Heart right ventricle (tissue), 16 donors: ENCODE measurements around the gene ECSCR. TPM values are rescaled to one million over a fixed set of nuclear protein-coding genes. Genes with fewer than 3 reads are reported as not detected.
"Not testable (repeated sequence)": the region's sequence is repeated elsewhere in the genome, so short reads cannot be mapped to it uniquely, and the experiment has no call there.

Experiments
- ATAC-seq, 8 donors: fragments of 200-7000 bp; cut with Tn5 transposase; one replicate each; pipeline ENCODE4 v1.9.1; 2020; ENCODE audit warnings: mild to moderate bottlenecking in 8 of 8, moderate library complexity in 8 of 8, moderate number of reproducible peaks in 1 of 8
- DNase-seq, 2 donors: peaks; one replicate each; pipeline ENCODE4 v3.0.0-alpha.2; 2020
- H3K27ac ChIP-seq, 10 donors: fragments of 200-600 bp; sonication (generic) in 2 of 10; one replicate each; pipeline versions ENCODE4 v1.5.0 to v1.8.0; 2020 to 2022; ENCODE audit warnings: mild to moderate bottlenecking in 3 of 10
- H3K27me3 ChIP-seq, 7 donors: fragments of 200-600 bp; one replicate each; pipeline ENCODE4 v1.8.0; 2021 to 2022; ENCODE audit warnings: mild to moderate bottlenecking in 2 of 7
- H3K36me3 ChIP-seq, 9 donors: fragments of 200-600 bp; sonication (generic) in 1 of 9; one replicate each; pipeline versions ENCODE4 v1.5.0 to v1.8.0; 2020 to 2022; ENCODE audit warnings: mild to moderate bottlenecking in 2 of 9
- H3K4me1 ChIP-seq, 9 donors: fragments of 200-600 bp; sonication (generic) in 1 of 9; one replicate each; pipeline versions ENCODE4 v1.5.0 to v1.8.0; 2020 to 2022; ENCODE audit warnings: mild to moderate bottlenecking in 4 of 9
- H3K4me3 ChIP-seq, 10 donors: fragments of 200-600 bp; sonication (generic) in 2 of 10; one replicate each; pipeline versions ENCODE4 v1.5.0 to v1.8.0; 2020 to 2022; ENCODE audit warnings: mild to moderate bottlenecking in 7 of 10, moderate library complexity in 2 of 10
- H3K9me3 ChIP-seq, 11 donors: fragments of 200-600 bp in 10 of 11; sonication (generic) in 2 of 11; one replicate each; pipeline versions ENCODE4 v1.5.0 to v1.8.0; 2013 to 2022; ENCODE audit warnings: mild to moderate bottlenecking in 2 of 11, control low read depth in 1 of 11, moderate library complexity in 1 of 11
- WGBS, 2 donors: extraction: QIAGEN DNeasy Blood & Tissue Kit; methylation state at CpG; one replicate each; pipeline ENCODE4 v1.1.7; 2013; ENCODE audit warnings: inconsistent platforms in 1 of 2; 5-methylcytosine and 5-hydroxymethylcytosine counted together
- intact Hi-C, 10 donors: fragments of 100-400 bp; cut with DNase I; formaldehyde crosslinking; loops; one replicate each; pipeline versions ENCODE4 v1.11.1 to v1.14.2; 2022
- polyA plus RNA-seq, 2 donors: library from polyadenylated mRNA; stranded (reverse); fragments of 200-250 nt; gene quantifications; one replicate each; pipeline ENCODE4 v1.2.3, GENCODE V29; 2013
- total RNA-seq, 10 donors: library from RNA; stranded (reverse); fragmentation: NEBNext Ultra II Directional in 3 of 10; extraction: Animal tissue kit (Norgen Biotek cat#: 25700) in 3 of 10; gene quantifications; one replicate each; pipeline versions ENCODE4 v1.2.1 to v1.2.4, GENCODE V29; 2021 to 2023
- TF ChIP-seq, protein P1 (sequence below), 9 donors: fragments of 200-600 bp; sonication (generic) in 2 of 9; IDR thresholded peaks; one replicate each; pipeline versions ENCODE4 v1.5.0 to v1.8.0; 2021 to 2022; ENCODE audit warnings: antibody characterized with exemption in 9 of 9, mild to moderate bottlenecking in 5 of 9, moderate library complexity in 1 of 9
- donor health status: Arrhythmogenic right ventricular cardiomyopathy.
- donor health status: ischemic (EF 13 %, LVEDD 7.1; RV severe dilation, severe dysfunction).
- donor health status: healthy with polysubstance abuse.
- donor health status: DM: no; HTN: yes; CAD: no.
- donor health status: DM: no; HTN: no; CAD: no.
- donor health status: ischemic (EF 25% LVEDD 6.9; RV normal size, moderate dysfunction).
- donor health status: ischemic (EF 25% LVEDD 5.7; RV mildly dilated, moderate dysfunction).
- donor health status: healthy.
- donor health status: DM: yes; HTN: yes; CAD: no.
- donor health status: Ischemic cardiomyopathy.
- donor health status: ischemic (EF 35%, LVEDD 5.7; RV mildly dilated, moderate dysfunction).
- donor health status: nonischemic (EF 11% LVEDD 7.7; RV severe dilation, severe dysfunction).
- donor health status: DM: yes; HTN: yes; CAD: no.
- donor health status: PGD.
- donor health status: ischemic (EF 29% LVEDD 5.4; RV normal size, mild dysfunction).
- donor health status: nonischemic (EF 23%, LVEDD 6.1; RV moderate dilation, normal function).

Gene ECSCR
- total and polyA plus RNA-seq, 12 donors, result 11.0 to 64.2 (median 19.2) TPM

DNA sequence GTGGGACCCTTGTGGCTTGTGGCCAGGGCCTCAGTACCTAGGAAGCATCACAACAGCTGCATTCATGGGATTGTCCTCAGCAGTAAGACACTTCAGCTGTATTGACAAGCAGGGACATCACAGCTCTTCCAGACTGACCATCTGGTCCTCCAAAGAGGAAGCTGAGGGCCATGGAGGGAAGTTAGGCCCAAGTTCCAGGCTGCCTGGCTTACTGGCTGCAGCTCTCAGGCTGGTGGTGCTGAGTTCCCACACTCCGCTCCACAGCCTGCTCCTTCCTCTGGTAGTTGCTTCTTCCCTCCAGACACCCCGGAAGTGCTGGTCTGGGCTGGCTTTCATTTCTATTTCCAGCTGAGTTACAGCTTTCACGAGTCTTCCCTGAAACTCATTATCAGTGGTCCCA is 25.7 kb upstream of the ECSCR start:
- no peaks in the 10 kb centered on the region for H3K9me3 ChIP-seq
- peaks cover 9 to 48% (median 34%) of the 10 kb centered on the region in 9 donors for H3K4me1 ChIP-seq
- no peak overlapping the region for H3K4me3 ChIP-seq
- H3K27me3 ChIP-seq, result no peaks in the 10 kb centered on the region
- 66 to 73% methylated on average over 3 of the region's 3 CpGs for WGBS, 2 donors
- ATAC-seq (peak in 7 of 8 donors; percentile 38 to 69 (median 52)), DNase-seq (peak; percentile 39 to 49)
- intact Hi-C loops, result no loop called here
- TF ChIP-seq, protein P1, sequence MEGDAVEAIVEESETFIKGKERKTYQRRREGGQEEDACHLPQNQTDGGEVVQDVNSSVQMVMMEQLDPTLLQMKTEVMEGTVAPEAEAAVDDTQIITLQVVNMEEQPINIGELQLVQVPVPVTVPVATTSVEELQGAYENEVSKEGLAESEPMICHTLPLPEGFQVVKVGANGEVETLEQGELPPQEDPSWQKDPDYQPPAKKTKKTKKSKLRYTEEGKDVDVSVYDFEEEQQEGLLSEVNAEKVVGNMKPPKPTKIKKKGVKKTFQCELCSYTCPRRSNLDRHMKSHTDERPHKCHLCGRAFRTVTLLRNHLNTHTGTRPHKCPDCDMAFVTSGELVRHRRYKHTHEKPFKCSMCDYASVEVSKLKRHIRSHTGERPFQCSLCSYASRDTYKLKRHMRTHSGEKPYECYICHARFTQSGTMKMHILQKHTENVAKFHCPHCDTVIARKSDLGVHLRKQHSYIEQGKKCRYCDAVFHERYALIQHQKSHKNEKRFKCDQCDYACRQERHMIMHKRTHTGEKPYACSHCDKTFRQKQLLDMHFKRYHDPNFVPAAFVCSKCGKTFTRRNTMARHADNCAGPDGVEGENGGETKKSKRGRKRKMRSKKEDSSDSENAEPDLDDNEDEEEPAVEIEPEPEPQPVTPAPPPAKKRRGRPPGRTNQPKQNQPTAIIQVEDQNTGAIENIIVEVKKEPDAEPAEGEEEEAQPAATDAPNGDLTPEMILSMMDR (IDR thresholded peaks at IDR 0.05), result no peak
- peak overlapping the region in 7 of 10 donors; percentile 10 to 77 (median 65) for H3K27ac ChIP-seq
- no peaks in the 10 kb centered on the region for H3K36me3 ChIP-seq

DNA sequence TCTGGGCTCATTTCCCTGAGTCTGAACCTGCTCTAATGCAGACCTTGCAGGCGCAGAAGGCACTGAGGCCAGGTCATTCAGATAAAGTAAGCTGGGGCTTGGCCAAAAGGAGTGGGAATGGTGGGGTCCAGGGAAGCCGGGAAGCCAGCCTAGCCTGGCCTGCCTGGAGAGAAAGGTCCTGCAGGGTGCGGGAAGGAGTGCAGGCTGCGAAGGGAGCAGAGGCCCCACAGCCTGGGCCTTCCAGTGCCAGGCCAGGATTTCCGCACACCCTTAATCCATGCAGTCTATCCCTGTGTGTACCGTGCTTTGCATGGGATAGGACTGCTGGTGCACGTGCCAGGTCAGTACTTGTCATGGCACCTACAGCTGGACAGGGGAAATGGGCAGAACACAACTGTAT is 23.7 kb upstream of the ECSCR start:
- Histone ChIP-seq H3K27ac (no peak overlapping the region), H3K9me3 (no peaks in the 10 kb centered on the region), H3K36me3 (no peaks in the 10 kb centered on the region), H3K4me3 (no peak overlapping the region), H3K4me1 (peaks cover 10 to 58% (median 41%) of the 10 kb centered on the region in 9 donors), H3K27me3 (no peaks in the 10 kb centered on the region)
- WGBS, 2 donors, result 79 to 86% methylated on average over 7 of the region's 7 CpGs
- intact Hi-C loops, result no loop called here
- no peak for DNase-seq
- TF ChIP-seq, protein P1 (IDR thresholded peaks at IDR 0.05), result no peak
- no peak for ATAC-seq

DNA sequence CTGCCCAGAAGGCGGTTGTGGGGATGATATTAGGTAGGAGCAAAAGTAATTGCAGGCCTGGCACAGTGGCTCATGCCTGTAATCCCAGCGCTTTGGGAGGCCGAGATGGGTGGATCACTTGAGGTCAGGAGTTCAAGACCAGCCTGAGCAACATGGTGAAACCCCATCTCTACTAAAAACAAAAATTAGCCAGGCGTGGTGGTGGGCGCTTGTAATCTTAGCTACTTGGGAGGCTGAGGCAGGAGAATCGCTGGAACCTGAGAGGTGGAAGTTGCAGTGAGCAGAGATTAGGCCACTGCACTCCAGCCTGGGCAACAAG is 20.3 kb upstream of the ECSCR start:
- H3K9me3 ChIP-seq, DNase-seq, H3K27me3 ChIP-seq, ATAC-seq: not testable (repeated sequence)
- H3K27ac ChIP-seq, result peak overlapping the region; percentile 89 to 97 (median 96)
- 53 to 56% methylated on average over 6 of the region's 6 CpGs for WGBS, 2 donors
- H3K4me1 ChIP-seq, result peaks cover 16 to 75% (median 56%) of the 10 kb centered on the region in 9 donors
- intact Hi-C loops, result loop anchor here in 2 of 10 donors (5.0 kb wide), 2 partner anchors 34 to 46 kb away; partner anchors contain the start of gene DNAJC18 (in 1 of the 2)
- peaks cover 0 to 31% (median 21%) of the 10 kb centered on the region in 9 donors for H3K36me3 ChIP-seq
- peak overlapping the region in 9 of 10 donors; percentile 42 to 71 (median 60) for H3K4me3 ChIP-seq

DNA sequence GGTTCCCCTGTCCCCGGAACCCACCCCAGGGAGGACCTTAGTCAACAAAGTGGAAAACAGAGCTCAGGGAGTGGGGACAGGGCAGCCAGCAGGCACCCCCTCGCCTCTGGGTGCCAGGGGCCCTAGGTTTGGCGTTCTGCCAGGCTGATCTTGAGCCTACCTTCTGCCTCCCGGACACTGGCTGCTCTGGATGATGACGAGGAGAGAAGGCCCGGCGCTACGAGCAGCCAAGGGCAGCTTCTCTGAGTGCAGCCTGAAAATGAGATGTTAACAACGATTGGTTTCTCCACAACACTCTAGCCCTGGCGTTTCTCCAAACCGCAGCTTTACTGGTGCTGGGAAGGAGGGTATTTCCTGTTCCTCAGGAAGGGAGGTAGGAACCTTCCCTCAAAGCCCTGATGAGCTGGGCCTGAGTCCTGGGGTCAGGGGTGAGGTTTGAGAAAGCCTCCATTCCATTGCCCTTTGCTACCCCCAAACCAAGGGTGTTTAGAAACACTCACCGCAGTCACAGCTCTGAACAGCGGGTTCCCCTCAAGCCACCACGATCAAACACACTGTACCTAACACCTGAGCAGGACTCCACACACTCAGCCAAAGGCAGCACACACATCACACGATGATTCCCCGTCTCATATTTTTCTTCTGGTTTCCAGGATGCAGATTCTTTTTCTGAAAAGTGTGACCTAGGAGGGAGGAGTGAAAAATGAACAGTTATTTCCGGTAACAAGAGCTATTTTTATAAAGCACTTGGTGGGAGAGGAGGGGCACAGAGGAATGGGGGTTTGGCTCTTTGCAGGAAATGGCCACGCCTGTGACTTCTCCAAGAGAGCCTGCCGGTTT is 19.7 kb upstream of the ECSCR start, which contains the start of gene STING1:
Gene STING1, minus strand, starts transcription at position 709 of the 840 bp plus-strand sequence. CDS start 1,054 bp downstream, outside the sequence.
- WGBS, 2 donors, result 1 to 4% methylated on average over 19 of the region's 19 CpGs
- Histone ChIP-seq H3K27ac (peak within 1 kb of the TSS; percentile 89 to 97 (median 96)), H3K36me3 (peaks cover 0 to 37% (median 27%) of the 10 kb centered on the region in 9 donors), H3K9me3 (no peaks in the 10 kb centered on the region), H3K27me3 (no peaks in the 10 kb centered on the region), H3K4me3 (peak within 1 kb of the TSS; percentile 42 to 71 (median 60)), H3K4me1 (peaks cover 16 to 77% (median 56%) of the 10 kb centered on the region in 9 donors)
- intact Hi-C loops, result loop anchor here in 2 of 10 donors (5.0 kb wide), 2 partner anchors 35 to 45 kb away; partner anchors contain the start of gene DNAJC18 (in 1 of the 2)
- ATAC-seq (peak; percentile 73 to 80 (median 76)), DNase-seq (peak; percentile 71 to 85)
- TF ChIP-seq, protein P1 (IDR thresholded peaks at IDR 0.05), result peak in 1 of 9 donors; percentile 7
